Osteocyte (in vitro differentiated cells): ENCODE data around the gene POLR3H. TPM values are rescaled to one million over a fixed set of nuclear protein-coding genes. Genes with fewer than 3 reads are reported as not detected.

Experiments used
- DNase-seq: peaks from one replicate; pipeline ENCODE4 v3.0.0; 2021; ENCODE audit warnings: mixed read lengths; ENCODE audit not compliant: unreplicated experiment; ENCODE audit errors: extremely low spot score
- H3K27ac Mint-ChIP-seq: one replicate; pipeline ENCODE4 v1.8.0; 2021; ENCODE audit warnings: mild to moderate bottlenecking, mixed read lengths; ENCODE audit not compliant: unreplicated experiment
- H3K27me3 Mint-ChIP-seq: one replicate; pipeline ENCODE4 v1.8.0; 2021; ENCODE audit warnings: mixed read lengths; ENCODE audit not compliant: unreplicated experiment
- H3K36me3 Mint-ChIP-seq: one replicate; pipeline ENCODE4 v1.8.0; 2021; ENCODE audit warnings: mixed read lengths; ENCODE audit not compliant: unreplicated experiment
- H3K4me1 Mint-ChIP-seq: one replicate; pipeline ENCODE4 v1.8.0; 2021; ENCODE audit warnings: mixed read lengths; ENCODE audit not compliant: unreplicated experiment
- H3K4me3 Mint-ChIP-seq: one replicate; pipeline ENCODE4 v1.8.0; 2021; ENCODE audit warnings: mild to moderate bottlenecking, moderate library complexity, mixed read lengths; ENCODE audit not compliant: unreplicated experiment
- H3K9me3 Mint-ChIP-seq: one replicate; pipeline ENCODE4 v1.8.0; 2021; ENCODE audit warnings: mixed read lengths; ENCODE audit not compliant: unreplicated experiment
- total RNA-seq: library from RNA; stranded (reverse); gene quantifications from 2 replicates; pipeline ENCODE4 v1.2.1, GENCODE V29; 2021
- TF ChIP-seq, protein P1 (sequence below): fragments of 200-600 bp; sonication (generic); IDR thresholded peaks from 2 replicates; pipeline ENCODE4 v1.5.0; 2021; ENCODE audit warnings: antibody characterized with exemption, mild to moderate bottlenecking, moderate library complexity

Gene POLR3H
- total RNA-seq, 1 donor from 2014 or later = 38.2 TPM

DNA sequence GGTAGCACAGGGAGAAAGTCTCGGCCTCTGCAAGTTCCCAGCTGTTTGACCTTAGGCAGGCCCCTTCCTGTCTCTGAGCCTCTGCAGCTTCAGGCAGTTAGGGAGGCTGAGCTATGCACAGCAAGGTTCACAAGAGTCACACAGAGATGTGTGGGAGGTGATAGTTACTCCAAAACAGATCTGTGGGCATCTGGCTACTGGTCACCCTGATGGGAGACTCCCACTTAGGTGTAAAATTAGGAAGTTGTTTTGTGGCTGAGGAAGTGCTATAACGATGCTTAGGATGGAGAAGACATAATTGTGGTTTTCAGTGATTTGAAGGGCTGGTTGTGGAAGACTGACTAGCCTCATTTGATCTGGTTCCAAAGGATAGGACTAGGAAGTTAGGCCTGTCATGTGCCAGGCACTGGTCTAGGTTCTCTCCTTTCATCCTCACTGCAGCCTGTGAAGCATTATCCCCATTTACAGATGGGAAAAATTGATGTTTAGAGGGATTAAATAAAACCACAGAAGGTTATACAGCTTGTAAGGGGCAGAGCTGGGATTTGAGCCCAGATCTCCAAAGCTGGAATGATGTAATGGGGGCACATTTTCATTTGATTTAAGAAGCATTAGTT, 61.8 kb downstream of the POLR3H start:
- Mint-ChIP-seq H3K4me1 (peaks cover 41% of the 10 kb centered on the region), H3K27me3 (no peaks in the 10 kb centered on the region), H3K4me3 (no peak overlapping the region), H3K27ac (peak overlapping the region; percentile 87), H3K9me3 (no peaks in the 10 kb centered on the region), H3K36me3 (peaks cover 3% of the 10 kb centered on the region)
- no peak for DNase-seq
- TF ChIP-seq, protein P1, sequence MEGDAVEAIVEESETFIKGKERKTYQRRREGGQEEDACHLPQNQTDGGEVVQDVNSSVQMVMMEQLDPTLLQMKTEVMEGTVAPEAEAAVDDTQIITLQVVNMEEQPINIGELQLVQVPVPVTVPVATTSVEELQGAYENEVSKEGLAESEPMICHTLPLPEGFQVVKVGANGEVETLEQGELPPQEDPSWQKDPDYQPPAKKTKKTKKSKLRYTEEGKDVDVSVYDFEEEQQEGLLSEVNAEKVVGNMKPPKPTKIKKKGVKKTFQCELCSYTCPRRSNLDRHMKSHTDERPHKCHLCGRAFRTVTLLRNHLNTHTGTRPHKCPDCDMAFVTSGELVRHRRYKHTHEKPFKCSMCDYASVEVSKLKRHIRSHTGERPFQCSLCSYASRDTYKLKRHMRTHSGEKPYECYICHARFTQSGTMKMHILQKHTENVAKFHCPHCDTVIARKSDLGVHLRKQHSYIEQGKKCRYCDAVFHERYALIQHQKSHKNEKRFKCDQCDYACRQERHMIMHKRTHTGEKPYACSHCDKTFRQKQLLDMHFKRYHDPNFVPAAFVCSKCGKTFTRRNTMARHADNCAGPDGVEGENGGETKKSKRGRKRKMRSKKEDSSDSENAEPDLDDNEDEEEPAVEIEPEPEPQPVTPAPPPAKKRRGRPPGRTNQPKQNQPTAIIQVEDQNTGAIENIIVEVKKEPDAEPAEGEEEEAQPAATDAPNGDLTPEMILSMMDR = no peak

GRCh38 chr22:41481925-41482318, 62.3 kb downstream of the POLR3H start:
- H3K4me1 Mint-ChIP-seq = peaks cover 41% of the 10 kb centered on the region
- peak overlapping the region; percentile 87 for H3K27ac Mint-ChIP-seq

DNA sequence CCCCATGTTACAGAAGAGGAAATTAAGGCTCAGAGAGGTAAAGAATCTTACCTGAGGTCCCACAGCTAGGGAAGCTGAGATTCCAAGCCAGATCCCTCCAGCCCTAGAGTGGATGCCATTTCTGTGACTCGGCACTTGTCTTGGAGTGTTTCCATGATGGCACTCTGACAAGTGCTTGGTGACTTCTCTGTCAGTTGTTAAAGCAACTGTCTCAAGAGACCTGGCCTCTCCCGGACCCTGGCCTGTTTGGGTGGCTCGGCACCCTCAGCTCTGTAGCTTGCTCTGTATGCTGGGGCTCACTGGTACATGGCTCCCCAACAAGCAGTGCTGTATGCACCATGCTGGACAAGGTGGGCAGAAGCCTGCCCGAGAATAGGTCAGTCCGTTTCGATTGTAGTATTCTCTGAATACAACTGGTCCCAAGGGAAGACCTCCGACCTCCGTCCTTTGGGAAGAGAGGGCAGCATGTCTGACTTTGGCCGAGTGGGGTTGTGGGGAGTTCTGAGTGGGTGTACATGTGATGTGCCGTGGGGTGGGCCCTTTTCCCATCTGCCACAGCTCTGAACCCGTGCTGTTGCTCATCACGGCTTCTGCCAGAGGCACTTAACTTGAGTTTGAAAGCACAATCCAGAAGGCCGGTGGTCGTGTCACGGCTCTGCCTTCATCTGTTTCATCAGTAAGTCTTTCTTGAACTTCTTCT, 63.0 kb downstream of the POLR3H start:
- H3K36me3 Mint-ChIP-seq = no peaks in the 10 kb centered on the region
- no peaks in the 10 kb centered on the region for H3K9me3 Mint-ChIP-seq
- H3K4me1 Mint-ChIP-seq = peaks cover 41% of the 10 kb centered on the region
- peak overlapping the region; percentile 87 for H3K27ac Mint-ChIP-seq
- TF ChIP-seq, protein P1 = no peak
- DNase-seq = no peak
- no peaks in the 10 kb centered on the region for H3K27me3 Mint-ChIP-seq
- H3K4me3 Mint-ChIP-seq = no peak overlapping the region

More at GRCh38 chr22:41481925-41482318, 62.3 kb downstream of the POLR3H start:
- Mint-ChIP-seq H3K9me3 (no peaks in the 10 kb centered on the region), H3K4me3 (no peak overlapping the region), H3K27me3 (no peaks in the 10 kb centered on the region), H3K36me3 (no peaks in the 10 kb centered on the region)
- no peak for DNase-seq
- TF ChIP-seq, protein P1 = no peak

- Mint-ChIP-seq H3K9me3 (no peaks in the 10 kb centered on the region), H3K4me3 (no peak overlapping the region), H3K27ac (peak overlapping the region; percentile 59), H3K27me3 (no peaks in the 10 kb centered on the region), H3K4me1 (peaks cover 38% of the 10 kb centered on the region), H3K36me3 (no peaks in the 10 kb centered on the region)
- TF ChIP-seq, protein P1 = no peak
- no peak for DNase-seq
These were observed 63.9 kb downstream of the POLR3H start for GRCh38 chr22:41480397-41480735.

DNA sequence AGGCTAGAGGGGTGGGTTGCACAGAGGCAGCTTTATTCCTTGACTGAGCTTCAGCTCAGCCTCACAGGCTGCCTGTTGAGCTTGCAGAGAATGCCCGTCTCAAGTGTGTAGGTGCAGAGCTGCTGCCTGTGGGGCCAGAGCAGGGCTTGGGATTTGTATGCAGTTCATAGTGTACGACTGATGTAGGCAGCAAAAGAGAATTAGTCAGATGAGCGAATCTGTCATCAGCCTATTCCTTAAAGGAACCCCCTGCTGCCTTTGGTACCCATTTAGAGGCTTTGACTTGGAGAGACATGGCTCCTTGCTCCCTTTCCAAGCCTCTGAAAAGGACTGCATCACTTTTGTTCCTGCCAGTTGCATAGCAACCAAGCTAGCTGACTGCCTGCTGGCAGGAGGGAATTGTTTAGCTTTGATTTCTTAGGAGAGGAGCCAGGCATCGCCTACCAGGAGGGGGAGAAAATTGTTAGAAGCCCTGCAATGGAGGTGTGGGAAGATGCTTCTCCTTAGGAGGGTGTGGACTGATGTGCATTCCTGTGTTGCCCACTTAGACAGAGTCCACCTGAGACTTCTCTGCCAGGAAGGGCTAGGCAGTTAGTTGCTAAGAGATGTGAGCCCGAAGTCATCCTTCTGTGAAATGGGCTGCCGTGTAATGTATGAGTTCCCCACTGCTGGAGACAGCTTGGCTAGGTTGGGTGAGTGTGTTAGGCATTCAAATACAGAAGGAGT, 64.4 kb downstream of the POLR3H start:
- peaks cover 38% of the 10 kb centered on the region for H3K4me1 Mint-ChIP-seq
- peak overlapping the region; percentile 59 for H3K27ac Mint-ChIP-seq
- no peaks in the 10 kb centered on the region for H3K27me3 Mint-ChIP-seq
- H3K36me3 Mint-ChIP-seq = no peaks in the 10 kb centered on the region
- DNase-seq = no peak
- H3K9me3 Mint-ChIP-seq = no peaks in the 10 kb centered on the region
- no peak overlapping the region for H3K4me3 Mint-ChIP-seq
- TF ChIP-seq, protein P1 = no peak
